ENCODE results near the gene CDKN2AIP.

DNA sequence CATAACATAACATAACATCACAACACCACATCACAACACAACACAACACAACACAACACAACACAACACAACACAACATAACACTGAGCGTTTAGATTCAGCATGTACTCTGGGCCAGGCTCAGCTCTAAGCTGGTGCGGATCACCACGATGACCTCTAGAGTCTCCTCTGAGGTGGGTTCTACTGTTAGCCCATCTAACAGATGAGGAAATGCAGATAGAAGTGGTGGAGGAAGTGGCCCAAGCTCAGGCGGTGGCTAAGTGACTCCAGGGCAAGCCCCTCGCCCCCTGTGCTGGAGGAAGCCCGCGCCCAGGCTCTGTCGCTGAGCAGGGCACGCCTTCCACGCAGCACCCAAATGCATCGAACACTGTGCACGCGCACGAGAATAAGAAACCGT, 45.3 kb upstream of the CDKN2AIP start:
- no peak for TF ChIP-seq CTCF (conservative IDR thresholded peaks at IDR 0.05; ENCODE audit: low read length)
- no peak for TF ChIP-seq EZH2phosphoT487 (IDR thresholded peaks at IDR 0.05; ENCODE audit: borderline replicate concordance, low read depth, low read length)
